ENCODE results near the gene IL3. TPM values are rescaled to one million over a fixed set of nuclear protein-coding genes. Genes with fewer than 3 reads are reported as not detected.
A peak's percentile ranks its signal among the peaks of the same experiment; 100 is the strongest.

Gene IL3
- total and polyA plus RNA-seq, 2 of the 4 experiments (the other 2 are of a cell fraction) = not detected

DNA sequence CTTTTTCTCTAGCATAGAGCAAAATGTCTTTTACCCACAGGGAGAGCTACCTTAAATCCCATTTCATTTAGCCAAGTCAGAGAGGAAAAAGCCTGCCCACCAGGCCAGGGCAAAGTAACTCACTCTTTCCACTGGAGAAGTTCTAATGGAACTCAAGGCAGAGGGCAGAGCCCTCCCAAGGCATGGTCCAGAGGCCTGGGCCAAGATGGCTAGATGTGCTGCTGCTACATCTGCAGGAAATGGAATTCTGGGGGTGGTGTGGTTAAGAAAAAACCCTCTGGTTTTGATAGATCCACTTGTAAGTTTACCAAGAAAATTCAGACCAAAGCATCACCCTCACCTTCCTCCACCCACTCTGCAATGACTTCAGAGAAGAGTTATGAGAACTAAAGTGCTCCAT lies 50.5 kb downstream of the IL3 start:
- CTCF ChIA-PET = no interaction called here

More for the DNA sequence above, 50.5 kb downstream of the IL3 start:
- no peak overlapping the region for H4K91ac ChIP-seq (ENCODE audit: insufficient read depth, low read depth, low read length)
- no peak overlapping the region; the same call in 1 of the 2 replicates for H3K4ac ChIP-seq (ENCODE audit: low read depth, low read length)
- H3K9me3 ChIP-seq (ENCODE audit: control insufficient read depth, insufficient read depth, low read length) = no peaks in the 10 kb centered on the region; the same call in 1 of the 2 replicates
- no TSS peak for BruUV-seq (replicated peaks)
- peak overlapping the region; percentile 29; the same call in 1 of the 2 replicates for H2BK20ac ChIP-seq (ENCODE audit: low read depth, low read length)
- H2AK9ac ChIP-seq (replicated peaks; ENCODE audit: low read depth, low read length, poor library complexity) = no peak overlapping the region
- intact Hi-C loops (cut with micrococcal nuclease) (no loop called here), in situ Hi-C loops (cut with MboI; ENCODE audit: low sequenced_read_pairs) (no loop called here), dilution Hi-C loops (cut with HindIII; ENCODE audit: low sequenced_read_pairs, unreplicated experiment) (no loop called here)
- H2BK120ac ChIP-seq (ENCODE audit: low read depth, low read length) = no peak overlapping the region
- no peak overlapping the region for H3K4me2 ChIP-seq (ENCODE audit: low read depth, low read length)
- H4K5ac ChIP-seq (ENCODE audit: low read depth, low read length) = no peak overlapping the region
- H2AK5ac ChIP-seq (ENCODE audit: low read depth, low read length) = no peak overlapping the region
- H4K20me1 ChIP-seq (ENCODE audit: insufficient read depth, low read length) = no peaks in the 10 kb centered on the region
- H3K23ac ChIP-seq (ENCODE audit: low read depth, low read length) = no peak overlapping the region
- no peak overlapping the region for H3K27ac ChIP-seq (ENCODE audit: insufficient read depth, low read length)
- TF ChIP-seq, protein P1, sequence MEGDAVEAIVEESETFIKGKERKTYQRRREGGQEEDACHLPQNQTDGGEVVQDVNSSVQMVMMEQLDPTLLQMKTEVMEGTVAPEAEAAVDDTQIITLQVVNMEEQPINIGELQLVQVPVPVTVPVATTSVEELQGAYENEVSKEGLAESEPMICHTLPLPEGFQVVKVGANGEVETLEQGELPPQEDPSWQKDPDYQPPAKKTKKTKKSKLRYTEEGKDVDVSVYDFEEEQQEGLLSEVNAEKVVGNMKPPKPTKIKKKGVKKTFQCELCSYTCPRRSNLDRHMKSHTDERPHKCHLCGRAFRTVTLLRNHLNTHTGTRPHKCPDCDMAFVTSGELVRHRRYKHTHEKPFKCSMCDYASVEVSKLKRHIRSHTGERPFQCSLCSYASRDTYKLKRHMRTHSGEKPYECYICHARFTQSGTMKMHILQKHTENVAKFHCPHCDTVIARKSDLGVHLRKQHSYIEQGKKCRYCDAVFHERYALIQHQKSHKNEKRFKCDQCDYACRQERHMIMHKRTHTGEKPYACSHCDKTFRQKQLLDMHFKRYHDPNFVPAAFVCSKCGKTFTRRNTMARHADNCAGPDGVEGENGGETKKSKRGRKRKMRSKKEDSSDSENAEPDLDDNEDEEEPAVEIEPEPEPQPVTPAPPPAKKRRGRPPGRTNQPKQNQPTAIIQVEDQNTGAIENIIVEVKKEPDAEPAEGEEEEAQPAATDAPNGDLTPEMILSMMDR (conservative IDR thresholded peaks at IDR 0.05; ENCODE audit: low read depth, low read length) = no peak
- TF ChIP-seq RFX5 (IDR thresholded peaks at IDR 0.05; ENCODE audit: low read depth, low read length) (no peak), NFE2L2 (IDR thresholded peaks at IDR 0.05; ENCODE audit: low read depth, low read length) (no peak), CEBPB (IDR thresholded peaks at IDR 0.05; ENCODE audit: low read depth, low read length) (no peak), MAZ (IDR thresholded peaks at IDR 0.05; ENCODE audit: borderline replicate concordance, low read depth, low read length) (no peak), SMC3 (IDR thresholded peaks at IDR 0.05; ENCODE audit: low read depth, low read length) (no peak), POLR2A (IDR thresholded peaks at IDR 0.05; ENCODE audit: low read depth, low read length) (no peak), CHD1 (IDR thresholded peaks at IDR 0.05; ENCODE audit: low read depth, low read length) (no peak), RAD21 (IDR thresholded peaks at IDR 0.05; ENCODE audit: low read length) (no peak), FOS (IDR thresholded peaks at IDR 0.05; ENCODE audit: low read depth, low read length) (no peak)
- TF ChIP-seq, protein P2, sequence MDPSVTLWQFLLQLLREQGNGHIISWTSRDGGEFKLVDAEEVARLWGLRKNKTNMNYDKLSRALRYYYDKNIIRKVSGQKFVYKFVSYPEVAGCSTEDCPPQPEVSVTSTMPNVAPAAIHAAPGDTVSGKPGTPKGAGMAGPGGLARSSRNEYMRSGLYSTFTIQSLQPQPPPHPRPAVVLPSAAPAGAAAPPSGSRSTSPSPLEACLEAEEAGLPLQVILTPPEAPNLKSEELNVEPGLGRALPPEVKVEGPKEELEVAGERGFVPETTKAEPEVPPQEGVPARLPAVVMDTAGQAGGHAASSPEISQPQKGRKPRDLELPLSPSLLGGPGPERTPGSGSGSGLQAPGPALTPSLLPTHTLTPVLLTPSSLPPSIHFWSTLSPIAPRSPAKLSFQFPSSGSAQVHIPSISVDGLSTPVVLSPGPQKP (IDR thresholded peaks at IDR 0.05; ENCODE audit: borderline replicate concordance, low read depth, low read length) = no peak
- TF ChIP-seq, protein P3, sequence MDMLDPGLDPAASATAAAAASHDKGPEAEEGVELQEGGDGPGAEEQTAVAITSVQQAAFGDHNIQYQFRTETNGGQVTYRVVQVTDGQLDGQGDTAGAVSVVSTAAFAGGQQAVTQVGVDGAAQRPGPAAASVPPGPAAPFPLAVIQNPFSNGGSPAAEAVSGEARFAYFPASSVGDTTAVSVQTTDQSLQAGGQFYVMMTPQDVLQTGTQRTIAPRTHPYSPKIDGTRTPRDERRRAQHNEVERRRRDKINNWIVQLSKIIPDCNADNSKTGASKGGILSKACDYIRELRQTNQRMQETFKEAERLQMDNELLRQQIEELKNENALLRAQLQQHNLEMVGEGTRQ (IDR thresholded peaks at IDR 0.05; ENCODE audit: low read depth, low read length) = no peak
- no peak overlapping the region for H3K56ac ChIP-seq (ENCODE audit: extremely low read depth, insufficient read depth, low read length)
- no peak overlapping the region for H3K4me3 ChIP-seq (ENCODE audit: insufficient read depth, low read depth, low read length)
- ATAC-seq (ENCODE audit: low read depth) = no peak
- no peak overlapping the region for H2BK5ac ChIP-seq (ENCODE audit: low read depth, low read length, poor library complexity, severe bottlenecking)
- peak overlapping the region; percentile 61 for H2AFZ ChIP-seq (replicated peaks; ENCODE audit: low read length, poor library complexity)
- peak overlapping the region; percentile 25; the same call in 1 of the 2 replicates for H3K18ac ChIP-seq (ENCODE audit: low read depth, low read length)
- H3K79me1 ChIP-seq (ENCODE audit: low read depth in 1 of 2, low read length in 2 of 2) = no peaks in the 10 kb centered on the region
- no peaks in the 10 kb centered on the region for H3K27me3 ChIP-seq (ENCODE audit: control insufficient read depth, insufficient read depth, low read length)
- H3K9me1 ChIP-seq (ENCODE audit: insufficient read depth, low read length) = 0 out of 2 replicates have a peak, but pooled peaks cover 2% of the 10 kb centered on the region
- no peak overlapping the region for H4K8ac ChIP-seq (ENCODE audit: low read depth in 2 of 2, low read length in 2 of 2)
- H3K4me1 ChIP-seq (ENCODE audit: control insufficient read depth, insufficient read depth, low read length) = no peaks in the 10 kb centered on the region; the same call in 1 of the 2 replicates
- H3K9ac ChIP-seq (ENCODE audit: low read depth, low read length) = no peak overlapping the region
- H2BK15ac ChIP-seq (ENCODE audit: low read depth, low read length) = no peak overlapping the region
- no peaks in the 10 kb centered on the region for H3K36me3 ChIP-seq (ENCODE audit: control insufficient read depth, insufficient read depth, low read length)
- DNase-seq = peak; percentile 71
- POLR2A ChIA-PET (ENCODE audit: unreplicated experiment) = no interaction called here
- no peak overlapping the region for H3K14ac ChIP-seq (replicated peaks; ENCODE audit: low read depth, low read length)
